Measurements from ENCODE around the gene S100A1. TPM values are rescaled to one million over a fixed set of nuclear protein-coding genes. Genes with fewer than 3 reads are reported as not detected.

Gene S100A1
- total and polyA plus RNA-seq, 2 of the 13 experiments (the other 11 are each of a cell fraction or from before 2014, with no cell fraction given) = 120 to 251 TPM

- no peak for TF ChIP-seq THAP7 (CRISPR knock-in tag; IDR thresholded peaks at IDR 0.05)
- 0 out of 2 replicates have a peak, but pooled peaks have one; percentile 27 for TF ChIP-seq LBX2 (CRISPR knock-in tag; IDR thresholded peaks at IDR 0.05; ENCODE audit: borderline replicate concordance)
- TF ChIP-seq ZNF644 (CRISPR knock-in tag; IDR thresholded peaks at IDR 0.05; ENCODE audit: low read depth) = no peak
These were observed 1.1 kb upstream of the S100A1 start, which contains the start of gene S100A13 (continued) for GRCh38 chr1:153626904-153627714.

- POLR2A ChIA-PET = interaction anchor here (0.7 to 15.2 kb wide), 13 partner anchors 9 to 147 kb away, joined by 3 to 390 read pairs (median 6); partner anchors contain the start of genes INTS3, S100A14, S100A16 and SLC27A3
- H3K36me3 ChIP-seq (replicated peaks in 1 of 2; ENCODE audit: control insufficient read depth in 1 of 2, insufficient read depth in 2 of 2, low read length in 2 of 2) = peaks cover 0 to 2% of the 10 kb centered on the region in 2 experiments; a peak in 2 of 5 replicates
- peaks cover 71% of the 10 kb centered on the region for H3K4me1 ChIP-seq (ENCODE audit: insufficient read depth, low read length)
- peak overlapping the region; percentile 78 for H3K9ac ChIP-seq (ENCODE audit: insufficient read depth, low read depth, low read length)
- DNase-seq (ENCODE audit: low spot score) (no peak), ATAC-seq (peak; percentile 3), FAIRE-seq (no peak)
- TSS peak; percentile 54 for BruUV-seq (replicated peaks)
- peak overlapping the region; percentile 91 for H3K4me2 ChIP-seq (ENCODE audit: low read depth, low read length)
- in situ Hi-C loops (cut with HindIII; ENCODE audit: extremely low pct_ligation_motif_present, low pct_unique_long_range_greater_than_20kb) = loop anchor here (5.0 kb wide), 2 partner anchors 56 to 121 kb away; no protein-coding TSS in a partner anchor
- no peaks in the 10 kb centered on the region for H3K9me3 ChIP-seq (ENCODE audit: low read length)
- WGBS (ENCODE audit: low lambda C conversion rate) = 0% methylated on average over 5 of the region's 6 CpGs
- CTCF ChIA-PET (ENCODE audit: low intra/inter-chr PET ratio, low total read pairs) = interaction anchor here (2.0 kb wide), 2 partner anchors 56 to 118 kb away, joined by 7 to 18 read pairs; no protein-coding TSS in a partner anchor
- H3K27me3 ChIP-seq (ENCODE audit: control insufficient read depth in 1 of 2, insufficient read depth in 2 of 2, low read length in 2 of 2) = no peaks in the 10 kb centered on the region
- H2AFZ ChIP-seq (ENCODE audit: low read length) = no peak overlapping the region
- intact Hi-C loops (cut with micrococcal nuclease; ENCODE audit: unreplicated experiment) = loop anchor here (5.0 kb wide), 1 partner anchor 116 kb away; no protein-coding TSS in a partner anchor
- no peaks in the 10 kb centered on the region for H4K20me1 ChIP-seq (ENCODE audit: insufficient read depth, low read length)
- peaks cover 34% of the 10 kb centered on the region for H3K79me2 ChIP-seq (ENCODE audit: insufficient read depth, low read length)
- H3K27ac ChIP-seq (ENCODE audit: extremely low read length, insufficient read depth, low read length) = peak overlapping the region; percentile 87
- H3K4me3 ChIP-seq (replicated peaks in 1 of 3; ENCODE audit: insufficient read depth in 1 of 3, low read depth in 2 of 3, low read length in 3 of 3) = peak overlapping the region; percentile 55 to 84 (median 72)
- TF ChIP-seq ZFP91 (CRISPR knock-in tag; IDR thresholded peaks at IDR 0.05; ENCODE audit: borderline replicate concordance) (0 out of 2 replicates have a peak, but pooled peaks have one; percentile 18), TOPORS (CRISPR knock-in tag; IDR thresholded peaks at IDR 0.05) (no peak), HNRNPL (IDR thresholded peaks at IDR 0.05; ENCODE audit: low read depth, low read length) (0 out of 2 replicates have a peak, but pooled peaks have one; percentile 46), RBFOX2 (IDR thresholded peaks at IDR 0.05; ENCODE audit: low read depth, low read length) (peak; percentile 52; the same call in 1 of the 2 replicates), HDAC1 (CRISPR knock-in tag; IDR thresholded peaks at IDR 0.05) (0 out of 2 replicates have a peak, but pooled peaks have one; percentile 8), POLR2G (IDR thresholded peaks at IDR 0.05; ENCODE audit: low read depth, low read length) (0 out of 2 replicates have a peak, but pooled peaks have one; percentile 49), PHF21A (CRISPR knock-in tag; IDR thresholded peaks at IDR 0.05) (0 out of 2 replicates have a peak, but pooled peaks have one; percentile 33), DZIP1 (CRISPR knock-in tag; IDR thresholded peaks at IDR 0.05) (0 out of 2 replicates have a peak, but pooled peaks have one; percentile 67), AGO2 (optimal IDR thresholded peaks at IDR 0.05; ENCODE audit: low read depth, low read length) (peak; percentile 40), ZNF17 (CRISPR knock-in tag; IDR thresholded peaks at IDR 0.05) (no peak), REL (CRISPR knock-in tag; conservative IDR thresholded peaks at IDR 0.05) (0 out of 2 replicates have a peak, but pooled peaks have one; percentile 69)
These were observed 556 bp downstream of the S100A1 start for GRCh38 chr1:153628638-153629342.
